Vagina (tissue), 2 donors: ENCODE data around the gene DDI2.

ENCODE experiments used
- POLR2A ChIP-seq, 2 donors: fragments of 450-650 bp; IDR thresholded peaks; one replicate each; pipeline ENCODE4 v1.6.1; 2017; ENCODE audit warnings: antibody characterized with exemption in 2 of 2, mild to moderate bottlenecking in 2 of 2, moderate library complexity in 2 of 2
- POLR2AphosphoS5 ChIP-seq, 2 donors: sonication (generic); formaldehyde crosslinking; IDR thresholded peaks; one replicate each; pipeline ENCODE4 v1.9.0; 2017; ENCODE audit warnings: antibody characterized with exemption in 2 of 2, mild to moderate bottlenecking in 2 of 2, low read depth in 1 of 2; ENCODE audit not compliant: insufficient read depth in 1 of 2
- TF ChIP-seq, protein P1 (sequence below), 3 experiments: fragments of 450-650 bp in 2 of 3; fragments of 200-600 bp in 1 of 3; sonication (generic) in 1 of 3; IDR thresholded peaks; one replicate each; pipeline ENCODE4 v1.5.1; 2017 to 2019; ENCODE audit warnings: antibody characterized with exemption in 3 of 3, mild to moderate bottlenecking in 2 of 3, moderate library complexity in 2 of 3

DNA sequence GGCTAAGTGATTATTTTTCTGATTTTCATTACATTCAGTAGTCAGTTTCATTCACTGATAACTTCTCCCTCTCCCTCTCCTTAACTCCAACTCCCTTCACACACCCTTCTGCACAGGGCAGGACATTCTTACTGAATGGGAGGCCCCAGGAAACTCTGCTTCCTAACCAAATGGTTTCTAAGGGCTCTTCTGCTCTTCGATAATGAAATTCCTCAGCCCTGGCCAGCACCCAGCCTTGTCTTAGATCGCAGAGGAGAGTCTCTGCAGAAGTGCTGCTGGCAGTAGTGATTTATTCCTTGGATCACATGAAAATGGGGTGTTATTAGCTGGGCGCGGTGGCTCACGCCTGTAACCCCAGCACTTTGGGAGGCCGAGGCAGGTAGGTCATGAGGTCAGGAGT, 83.2 kb downstream of the DDI2 start:
- TF ChIP-seq, protein P1, sequence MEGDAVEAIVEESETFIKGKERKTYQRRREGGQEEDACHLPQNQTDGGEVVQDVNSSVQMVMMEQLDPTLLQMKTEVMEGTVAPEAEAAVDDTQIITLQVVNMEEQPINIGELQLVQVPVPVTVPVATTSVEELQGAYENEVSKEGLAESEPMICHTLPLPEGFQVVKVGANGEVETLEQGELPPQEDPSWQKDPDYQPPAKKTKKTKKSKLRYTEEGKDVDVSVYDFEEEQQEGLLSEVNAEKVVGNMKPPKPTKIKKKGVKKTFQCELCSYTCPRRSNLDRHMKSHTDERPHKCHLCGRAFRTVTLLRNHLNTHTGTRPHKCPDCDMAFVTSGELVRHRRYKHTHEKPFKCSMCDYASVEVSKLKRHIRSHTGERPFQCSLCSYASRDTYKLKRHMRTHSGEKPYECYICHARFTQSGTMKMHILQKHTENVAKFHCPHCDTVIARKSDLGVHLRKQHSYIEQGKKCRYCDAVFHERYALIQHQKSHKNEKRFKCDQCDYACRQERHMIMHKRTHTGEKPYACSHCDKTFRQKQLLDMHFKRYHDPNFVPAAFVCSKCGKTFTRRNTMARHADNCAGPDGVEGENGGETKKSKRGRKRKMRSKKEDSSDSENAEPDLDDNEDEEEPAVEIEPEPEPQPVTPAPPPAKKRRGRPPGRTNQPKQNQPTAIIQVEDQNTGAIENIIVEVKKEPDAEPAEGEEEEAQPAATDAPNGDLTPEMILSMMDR (IDR thresholded peaks at IDR 0.05): no peak
- TF ChIP-seq POLR2A (IDR thresholded peaks at IDR 0.05) (no peak), POLR2AphosphoS5 (IDR thresholded peaks at IDR 0.05; ENCODE audit: insufficient read depth in 1 of 2, low read depth in 1 of 2) (no peak)
